Fibroblast of skin of left quadriceps (primary cell): Measurements from ENCODE around the gene RNF146.
A peak's percentile ranks its signal among the peaks of the same experiment; 100 is the strongest.

Source experiments
- DNase-seq, 2 experiments: peaks; one replicate each; pipeline ENCODE4 v3.0.0-alpha.2; 2013; ENCODE audit warnings: low read depth in 2 of 2

Gene RNF146

DNA sequence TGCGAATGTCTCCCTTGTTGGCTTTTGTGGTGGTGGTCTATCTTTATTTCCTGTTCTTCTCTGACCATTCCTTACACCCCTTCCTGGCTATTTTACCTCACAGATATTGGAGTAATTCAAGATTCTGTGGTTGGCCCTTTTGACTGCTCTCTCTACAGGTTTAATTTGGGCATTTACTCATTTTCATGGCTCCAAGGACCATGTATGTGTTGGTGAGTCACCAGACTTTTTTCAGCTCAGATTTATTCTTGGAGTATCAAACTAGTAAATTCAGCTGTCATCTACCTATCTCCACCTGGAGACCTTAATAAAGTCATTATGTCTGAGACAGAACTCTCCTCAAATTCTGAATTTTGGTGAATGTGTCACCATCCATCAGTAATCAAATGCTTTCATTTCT, 15.5 kb downstream of the RNF146 start:
- DNase-seq = no peak

DNA sequence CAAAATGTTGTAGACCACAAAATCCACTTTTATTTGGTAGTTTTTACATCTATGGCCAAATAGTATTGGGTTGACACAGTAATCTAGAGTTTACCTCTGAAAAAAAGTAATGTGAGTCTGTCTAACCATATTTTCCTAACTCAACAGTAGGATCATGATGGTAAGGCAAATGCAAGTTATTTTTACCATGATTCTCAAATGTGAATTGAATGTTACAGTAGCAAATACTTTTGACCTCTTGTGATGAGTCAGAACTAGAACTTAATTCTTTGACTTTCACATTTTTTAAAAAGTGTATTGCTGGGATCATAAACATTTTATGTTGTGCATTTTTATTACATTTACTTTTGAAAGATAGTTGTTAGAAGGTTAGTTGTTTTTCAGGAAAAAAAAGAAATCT, 22.0 kb downstream of the RNF146 start:
- DNase-seq = no peak

DNA sequence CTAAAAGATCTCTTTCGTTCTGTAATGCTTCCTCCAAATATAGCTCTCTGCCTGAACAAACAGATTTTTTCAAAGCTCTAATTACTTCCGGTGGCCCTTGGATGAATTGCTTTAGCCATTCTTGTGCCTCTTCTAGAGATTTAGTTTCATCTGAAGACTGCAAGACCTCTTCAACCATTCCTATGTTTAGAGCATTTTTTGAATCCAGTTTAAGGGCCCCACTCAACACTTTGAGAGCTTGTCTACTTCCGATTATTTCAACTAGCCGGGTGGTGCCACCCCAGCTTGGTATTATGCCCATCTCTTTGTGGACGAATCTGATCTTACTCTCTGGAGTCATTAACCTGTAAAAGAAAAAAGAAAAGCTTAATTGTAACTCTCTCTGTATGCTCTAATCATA, 23.3 kb downstream of the RNF146 start:
- no peak for DNase-seq

DNA sequence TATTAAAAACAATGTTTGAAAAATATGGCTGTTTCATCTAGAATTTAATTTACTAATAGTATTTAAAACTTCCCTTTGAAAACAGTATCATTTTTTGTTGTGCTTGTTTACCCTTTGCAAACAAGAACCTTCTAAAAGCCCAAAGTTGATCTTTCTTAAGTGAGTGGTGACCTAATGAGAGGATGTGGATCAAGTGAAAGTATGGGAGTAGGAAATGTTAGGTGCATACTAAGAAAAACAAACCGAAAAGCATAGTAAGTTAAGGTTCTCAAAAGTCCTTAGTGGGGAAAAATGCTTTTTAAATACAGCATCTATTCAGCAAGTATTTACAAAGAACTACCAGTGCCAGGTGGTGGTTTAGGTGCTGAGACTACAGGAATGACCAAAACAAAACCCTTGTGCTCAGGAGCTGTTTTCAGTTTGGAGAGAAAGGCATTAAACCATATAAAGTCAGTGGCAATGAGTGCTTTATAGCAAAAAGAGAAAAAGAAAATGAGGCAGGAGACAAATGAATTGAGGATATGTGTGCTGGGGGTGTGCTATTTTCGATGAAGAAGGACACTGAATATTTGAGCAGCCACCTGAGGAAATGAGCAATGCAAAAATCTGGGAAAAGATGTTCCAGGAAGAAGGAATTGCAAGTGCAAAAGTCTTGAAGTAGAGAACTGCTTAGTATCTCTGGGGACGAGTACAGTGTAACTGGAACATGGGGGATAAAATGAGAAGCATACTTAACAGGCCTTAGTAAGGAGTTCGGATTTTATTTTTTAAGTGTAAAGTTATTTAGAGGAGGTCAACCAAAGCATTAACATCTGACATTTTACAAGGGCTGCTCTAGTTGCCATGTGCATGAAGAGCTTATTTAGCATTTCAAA, 24.0 kb downstream of the RNF146 start:
- no peak for DNase-seq

DNA sequence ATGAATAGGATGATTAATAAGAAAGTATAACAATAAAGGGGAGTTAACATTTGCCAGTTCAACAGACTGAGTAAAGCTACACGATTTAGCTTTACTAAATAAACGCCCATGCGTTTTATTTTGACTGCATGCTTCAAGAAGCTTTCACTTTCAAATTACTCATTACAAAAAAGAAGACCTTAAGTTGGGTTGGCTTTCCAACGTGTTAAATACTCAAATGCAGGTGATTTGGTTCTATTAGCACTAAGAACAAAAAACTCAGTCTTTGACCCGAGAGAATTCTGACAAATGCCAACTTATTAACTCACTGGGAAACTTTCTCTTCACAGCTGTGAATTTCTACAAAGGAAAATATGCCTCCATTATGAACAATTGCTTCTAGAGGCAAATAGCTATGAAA, 24.8 kb downstream of the RNF146 start:
- DNase-seq = no peak

DNA sequence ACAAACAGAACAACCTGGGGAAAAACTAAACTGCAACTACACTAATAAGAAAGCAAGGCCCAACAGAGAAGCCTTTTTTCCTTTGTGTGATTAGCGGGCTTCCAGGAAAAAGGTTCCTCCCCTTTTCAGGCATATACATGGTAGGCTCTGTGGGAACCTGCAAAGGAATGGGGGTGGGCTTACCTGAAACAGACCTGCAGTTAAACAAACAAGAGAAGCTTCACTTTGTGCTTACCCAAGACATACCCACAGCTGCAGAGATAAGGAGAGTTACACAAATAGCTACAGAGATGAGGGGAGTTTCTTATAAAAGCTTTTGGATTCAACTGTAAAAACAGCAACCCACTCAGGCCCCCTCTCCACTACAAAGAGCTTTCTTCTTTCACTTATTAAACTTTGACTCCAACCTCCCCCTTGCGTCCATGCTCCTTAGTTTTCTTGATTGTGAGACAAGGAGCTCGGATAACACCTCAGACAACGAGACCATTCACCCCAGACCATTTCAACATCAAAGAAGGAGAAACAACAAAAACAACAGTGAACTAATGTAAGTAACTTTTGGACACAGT, 30.9 kb downstream of the RNF146 start:
- no peak for DNase-seq

DNA sequence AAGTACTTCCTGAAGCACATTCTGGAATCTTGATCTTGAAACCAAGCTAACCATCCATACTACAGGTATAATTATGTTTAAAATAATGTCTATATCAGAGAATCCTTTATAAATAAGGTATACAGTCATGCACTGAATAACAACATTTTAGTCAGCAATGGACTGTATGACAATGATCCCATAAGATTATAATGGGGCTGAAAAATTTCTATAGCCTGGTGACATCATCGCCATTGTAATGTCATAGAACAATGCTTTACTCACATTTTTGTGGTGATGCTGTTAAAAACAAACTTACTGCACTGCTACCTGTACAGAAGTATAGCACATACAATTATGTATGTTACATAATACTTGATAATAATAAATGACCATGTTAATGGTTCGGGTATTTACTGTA, 31.8 kb downstream of the RNF146 start:
- DNase-seq = no peak

DNA sequence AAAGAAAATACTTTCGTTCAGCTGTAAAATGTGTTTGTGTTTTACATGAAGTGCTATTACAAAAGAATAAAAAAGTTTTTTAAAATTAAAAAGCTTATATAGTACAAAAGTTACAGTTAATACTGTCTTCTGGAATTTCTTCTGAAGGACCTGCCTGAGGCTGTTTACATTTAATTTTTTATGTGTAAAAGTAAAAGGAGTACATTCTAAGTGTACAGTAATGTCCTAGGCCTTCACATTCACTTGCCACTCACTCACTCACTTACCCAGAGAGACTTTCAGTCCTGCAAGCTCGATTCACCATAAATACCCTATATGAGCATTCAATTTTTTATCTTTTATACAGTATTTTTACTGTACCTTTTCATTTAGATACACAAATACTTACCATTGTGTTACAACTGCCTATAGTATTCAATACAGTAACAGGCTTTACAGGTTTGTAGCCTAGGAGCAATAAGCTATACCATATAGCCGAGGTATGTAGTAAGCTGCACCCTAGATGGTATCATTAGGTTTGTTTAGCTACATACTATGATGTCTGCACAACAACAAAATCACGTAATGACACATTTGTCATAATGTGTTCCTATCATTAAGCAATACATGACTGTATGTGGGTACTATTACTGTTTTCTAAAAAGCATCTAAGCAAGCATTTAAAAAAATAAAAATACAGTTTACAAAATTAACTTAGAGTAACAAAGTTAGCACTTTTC, 33.0 kb downstream of the RNF146 start:
- DNase-seq = no peak

DNA sequence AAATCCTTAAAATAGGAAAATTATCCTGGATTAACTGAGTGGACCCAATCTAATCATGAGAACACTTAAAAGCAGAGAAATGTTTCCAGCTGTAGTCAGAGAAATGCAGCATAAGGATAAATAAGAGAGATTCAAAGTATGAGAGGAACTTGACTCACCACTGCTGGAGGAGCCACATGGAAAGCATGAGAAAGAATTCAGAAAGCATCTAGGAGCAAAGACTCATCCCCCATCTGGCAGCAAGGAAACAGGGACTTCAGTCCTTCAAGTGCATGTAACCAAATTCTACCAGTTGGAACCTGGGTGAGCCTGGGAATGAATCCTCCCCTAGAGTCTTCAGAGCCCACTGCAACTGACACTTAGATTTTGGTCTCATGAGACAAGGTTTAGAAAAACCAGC, 33.7 kb downstream of the RNF146 start:
- DNase-seq = peak; percentile 73 to 75

DNA sequence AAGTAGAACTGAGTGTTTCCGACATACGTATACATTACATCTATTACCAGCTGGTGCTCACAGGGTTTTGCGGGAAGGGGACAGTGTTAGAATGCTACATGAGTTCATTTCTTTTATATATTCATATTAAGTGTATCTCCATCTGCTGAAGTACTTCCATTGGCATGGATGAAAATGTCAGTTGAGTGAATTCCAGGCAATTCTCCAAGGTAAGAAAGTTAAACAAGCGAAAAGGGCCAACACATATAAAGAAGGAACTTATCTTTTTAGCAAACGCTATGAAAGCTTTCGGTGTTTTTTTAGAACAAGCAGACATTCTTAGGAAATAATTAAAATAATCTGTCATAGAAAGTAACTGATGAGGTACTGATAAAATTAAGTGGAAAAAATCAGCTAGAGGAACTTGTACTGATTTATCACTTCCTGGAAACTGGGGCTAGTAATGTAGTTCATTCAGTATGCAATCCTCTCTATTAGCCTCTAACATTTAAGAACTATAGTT, 34.6 kb downstream of the RNF146 start:
- DNase-seq = no peak

DNA sequence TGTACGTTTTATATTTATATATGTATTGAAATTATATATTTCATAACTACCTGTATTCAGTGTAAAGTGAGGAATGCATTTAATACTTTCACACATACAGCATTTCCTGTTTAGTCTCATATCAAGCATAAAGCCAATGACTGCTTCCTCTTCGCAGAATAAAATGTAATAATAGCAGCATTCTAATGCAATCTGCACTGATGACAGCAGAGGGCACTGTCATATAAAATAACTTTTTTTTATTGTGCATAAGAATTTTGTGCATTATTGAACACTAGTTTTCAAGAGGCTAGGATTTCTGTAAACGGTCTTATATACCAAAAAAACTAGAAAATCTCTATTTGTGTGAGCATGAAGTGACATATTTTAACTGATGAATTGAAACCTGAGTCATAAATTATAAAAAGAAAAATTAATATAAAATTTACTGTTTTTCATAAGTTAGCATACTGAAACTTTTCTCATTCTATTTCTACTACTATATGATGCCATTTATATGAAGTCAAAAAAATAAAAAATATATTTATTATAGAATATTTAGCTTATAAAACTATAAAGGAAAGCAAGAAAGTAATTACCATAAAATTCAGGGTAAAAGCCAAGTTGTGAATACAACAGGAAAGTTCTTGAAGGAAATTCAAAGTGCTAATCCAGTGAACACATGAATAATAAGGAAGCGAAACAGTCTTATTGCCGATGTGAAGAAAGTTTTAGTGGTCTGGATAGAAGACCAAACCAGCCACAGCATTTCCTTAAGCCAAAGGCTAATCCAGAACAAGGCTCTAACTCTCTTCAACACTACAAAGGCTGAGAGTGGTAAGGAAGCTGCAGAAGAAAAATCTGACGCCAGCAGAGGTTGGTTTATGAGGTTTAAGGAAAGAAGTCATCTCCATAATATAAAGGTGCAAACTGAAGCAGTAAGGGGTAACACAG, 36.3 kb downstream of the RNF146 start:
- DNase-seq = peak; percentile 27 to 32

DNA sequence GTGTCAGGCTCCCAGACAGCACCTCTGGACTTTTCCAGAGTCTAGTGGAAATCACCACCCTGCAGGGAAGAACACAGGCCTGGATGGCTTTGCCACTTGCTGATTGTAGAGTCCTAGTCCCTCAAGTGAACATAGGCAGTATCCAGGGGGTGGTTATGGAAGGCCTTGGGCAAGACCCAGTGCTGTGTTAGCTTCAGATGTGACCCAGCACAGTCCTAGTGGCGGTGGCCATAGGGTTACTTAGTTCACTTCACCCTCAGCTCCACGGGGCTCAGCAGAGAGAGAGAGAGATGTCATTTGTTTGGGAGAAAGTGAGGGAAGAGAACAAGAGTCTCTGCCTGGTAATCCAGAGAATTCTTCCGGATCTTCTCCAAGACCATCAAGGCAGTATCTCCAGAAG, 37.3 kb downstream of the RNF146 start:
- DNase-seq = no peak

DNA sequence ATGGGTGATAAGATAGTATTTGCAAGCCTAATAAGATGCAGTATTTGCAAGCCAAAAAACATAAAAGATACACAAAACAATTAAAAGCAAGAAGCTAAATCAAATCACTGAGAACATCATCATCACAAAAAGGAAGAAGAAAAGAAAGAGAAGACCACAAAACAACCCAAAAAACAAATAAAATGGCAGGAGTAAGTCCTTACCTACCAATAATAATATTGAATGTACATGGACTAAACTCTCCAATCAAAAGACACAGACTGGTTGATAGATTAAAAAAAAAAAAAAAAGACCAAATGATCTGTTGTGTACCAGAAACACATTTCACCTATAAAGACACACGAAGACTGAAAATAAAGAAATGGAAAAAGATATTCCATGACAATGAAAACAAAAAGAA, 39.1 kb downstream of the RNF146 start:
- no peak for DNase-seq

DNA sequence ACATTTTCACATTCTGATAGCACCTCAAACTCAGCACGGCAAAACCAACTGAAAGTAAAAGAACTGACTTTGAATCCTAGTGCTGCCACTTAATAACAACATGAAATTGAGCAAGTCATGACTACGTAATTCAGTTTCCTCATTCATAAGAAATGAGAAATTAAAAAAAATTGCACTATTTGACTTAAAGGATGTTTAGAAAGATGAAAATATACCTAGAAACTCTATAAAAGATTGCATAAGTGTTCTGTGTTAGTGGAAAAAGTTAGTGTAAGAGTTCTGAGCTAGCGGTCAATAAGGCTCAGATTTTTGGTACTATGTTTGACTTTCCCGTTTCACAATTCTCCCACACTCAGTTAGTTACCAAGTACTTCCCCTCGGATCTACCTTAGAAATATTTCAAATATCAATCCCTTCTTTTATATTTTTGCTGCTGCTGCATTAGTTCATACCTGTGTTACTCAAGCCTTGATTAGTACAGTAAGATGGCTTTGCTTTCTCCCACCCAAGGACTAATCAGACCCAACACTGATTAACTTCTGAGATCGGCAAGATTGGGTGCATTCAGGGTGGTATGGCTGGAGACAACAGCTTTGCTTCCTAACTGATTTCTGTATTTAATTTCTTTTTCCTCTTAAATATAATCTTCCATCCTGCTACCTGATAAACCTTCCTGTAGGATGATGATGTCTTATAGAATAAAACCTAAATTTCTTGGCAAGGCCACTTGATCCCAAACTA, 50.9 kb downstream of the RNF146 start:
- DNase-seq = no peak

DNA sequence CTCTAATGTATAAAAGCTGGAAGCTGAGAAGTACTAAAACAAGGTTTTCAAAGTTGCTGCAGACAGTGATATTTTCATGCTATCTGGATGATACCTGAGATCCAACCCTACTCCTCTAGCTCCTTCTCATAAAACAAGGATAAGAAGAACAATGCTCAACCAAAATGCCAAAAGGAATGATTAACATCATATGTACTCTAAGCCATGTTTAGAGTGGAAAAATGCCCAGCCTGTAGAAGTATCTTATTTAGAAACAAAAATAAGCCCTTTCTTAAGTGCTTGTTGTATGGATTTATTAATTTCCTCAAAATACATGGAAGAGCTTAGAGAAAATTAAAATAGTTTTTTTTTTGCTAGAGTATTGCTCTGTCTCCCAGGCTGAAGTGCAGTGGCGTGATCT, 53.0 kb downstream of the RNF146 start:
- no peak for DNase-seq

DNA sequence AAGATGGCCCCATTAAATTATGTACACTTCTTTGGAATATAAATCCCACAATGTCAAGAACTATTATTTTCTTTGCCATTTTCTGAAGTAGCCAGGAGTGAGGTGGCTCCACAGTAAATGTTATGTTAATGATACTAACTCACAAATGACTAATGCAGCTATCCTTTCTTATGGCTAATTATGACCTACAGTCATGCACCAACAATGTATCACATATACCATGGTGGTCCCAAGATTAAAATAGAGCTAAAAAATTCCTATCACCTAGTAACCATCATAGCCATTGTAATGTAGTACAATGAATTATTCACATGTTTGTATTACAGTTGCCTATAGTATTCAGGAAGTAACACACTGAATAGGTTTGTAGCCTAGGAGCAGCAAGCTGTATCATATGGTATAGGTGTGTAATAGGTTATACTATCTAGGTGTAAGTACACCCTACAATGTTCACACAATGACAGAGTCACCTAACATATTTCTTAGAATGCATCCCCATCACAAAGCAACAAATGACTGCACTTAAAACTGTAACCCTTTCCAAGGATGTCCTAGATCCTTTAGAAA, 61.5 kb downstream of the RNF146 start:
- DNase-seq = peak; percentile 18

DNA sequence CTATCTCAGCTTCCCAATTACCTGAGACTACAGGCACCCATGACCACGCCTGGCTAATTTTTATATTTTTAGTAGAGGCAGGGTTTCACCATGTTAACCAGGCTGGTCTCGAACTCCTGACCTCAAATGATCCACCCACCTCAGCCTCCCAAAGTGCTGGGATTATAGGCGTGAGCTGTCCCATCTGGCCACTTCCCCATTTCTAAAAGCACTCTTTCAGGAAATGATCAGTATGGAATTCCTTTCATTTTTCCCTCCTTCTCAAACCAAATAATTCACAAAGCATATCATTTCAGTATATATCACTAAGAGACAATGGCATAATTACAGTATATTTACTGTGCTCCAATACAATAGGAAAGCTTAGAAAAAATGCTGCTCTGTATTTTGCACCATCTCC, 64.6 kb downstream of the RNF146 start:
- peak in 1 of 2 experiments; percentile 6 for DNase-seq

DNA sequence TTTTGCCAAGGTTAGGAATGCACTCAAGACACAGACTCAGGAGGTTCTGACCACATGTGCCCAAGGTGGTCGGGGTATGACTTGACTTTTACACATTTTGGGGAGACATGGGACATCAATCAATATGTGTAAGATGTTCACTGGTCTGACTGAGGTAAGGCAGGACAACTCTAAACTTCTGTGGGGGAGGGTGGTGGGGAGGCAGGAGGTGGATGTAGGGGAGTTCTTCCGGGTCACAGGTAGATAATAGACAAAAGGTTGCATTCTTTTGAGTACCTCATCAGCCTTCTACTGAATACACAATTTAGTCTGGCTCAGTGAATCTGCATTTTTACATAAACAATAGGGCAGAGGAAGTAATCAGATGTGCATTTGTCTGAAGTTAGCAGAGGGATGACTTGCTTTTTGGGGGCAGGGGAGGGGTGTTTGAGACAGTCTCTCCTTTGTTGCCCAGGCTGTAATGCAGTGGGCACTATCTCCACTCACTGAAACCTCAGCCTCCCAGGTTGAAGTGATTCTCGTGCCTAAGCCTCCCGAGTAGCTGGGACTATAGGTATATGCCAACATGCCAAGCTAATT, 65.8 kb downstream of the RNF146 start:
- DNase-seq = no peak
